RWPE2 (cell line): ENCODE measurements around the gene CRYGN.

Experiments used
- ATAC-seq: fragments of 200-7000 bp; cut with Tn5 transposase; 3 replicates; pipeline ENCODE4 v1.9.1; 2021; ENCODE audit warnings: low read depth
- DNase-seq: peaks from one replicate; pipeline ENCODE4 v3.0.0-alpha.2; 2020; ENCODE audit warnings: low spot score
- H3K27ac ChIP-seq: fragments of 450-650 bp; 2 replicates; pipeline ENCODE4 v1.5.1; 2017; ENCODE audit warnings: mild to moderate bottlenecking; ENCODE audit not compliant: poor library complexity, severe bottlenecking
- H3K27me3 ChIP-seq: fragments of 250-450 bp; sonication (Bioruptor Pico); 2 replicates; pipeline ENCODE4 v1.5.1; 2021; ENCODE audit warnings: mild to moderate bottlenecking, moderate library complexity; ENCODE audit not compliant: insufficient read depth, poor library complexity, severe bottlenecking
- H3K36me3 ChIP-seq: fragments of 250-450 bp; sonication (Bioruptor Pico); 2 replicates; pipeline ENCODE4 v1.5.1; 2020; ENCODE audit warnings: low read depth, mild to moderate bottlenecking, moderate library complexity
- H3K4me1 ChIP-seq: fragments of 250-450 bp; sonication (Bioruptor Pico); 2 replicates; pipeline ENCODE4 v1.5.1; 2021; ENCODE audit warnings: mild to moderate bottlenecking, moderate library complexity; ENCODE audit not compliant: insufficient read depth, poor library complexity, severe bottlenecking
- H3K4me3 ChIP-seq: fragments of 250-450 bp; sonication (Bioruptor Pico); 2 replicates; pipeline ENCODE4 v1.5.1; 2021; ENCODE audit warnings: mild to moderate bottlenecking, moderate library complexity; ENCODE audit not compliant: severe bottlenecking
- H3K9me3 ChIP-seq: fragments of 250-450 bp; sonication (Bioruptor Pico); 2 replicates; pipeline ENCODE4 v1.5.1; 2021; ENCODE audit warnings: mild to moderate bottlenecking, moderate library complexity; ENCODE audit not compliant: severe bottlenecking
- TF ChIP-seq, protein P1 (sequence below): fragments of 450-650 bp; IDR thresholded peaks from one replicate; pipeline ENCODE4 v1.5.1; 2017; ENCODE audit warnings: mild to moderate bottlenecking, moderate library complexity; ENCODE audit not compliant: poor library complexity, severe bottlenecking

CRYGN gene

DNA sequence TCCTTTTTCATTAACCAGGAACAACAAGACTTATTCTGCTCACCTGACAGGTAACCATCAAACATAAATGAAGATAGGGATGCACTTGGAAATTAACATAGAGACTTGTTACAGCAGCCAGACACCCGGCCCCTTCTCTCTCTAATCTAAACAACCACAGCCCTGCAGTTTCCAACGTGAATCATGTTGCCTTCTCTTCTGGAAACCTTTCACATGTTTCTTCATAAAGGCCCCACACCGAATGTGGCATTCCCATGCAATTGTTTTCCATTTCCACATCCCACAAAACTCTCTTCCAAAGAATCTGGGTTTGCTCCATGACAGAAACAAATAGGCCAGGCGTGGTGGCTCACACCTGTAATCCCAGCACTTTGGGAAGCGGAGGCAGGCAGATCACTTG, 15.1 kb downstream of the CRYGN start:
- Histone ChIP-seq H3K4me3 (no peak overlapping the region), H3K36me3 (no peaks in the 10 kb centered on the region), H3K27me3 (no peaks in the 10 kb centered on the region), H3K27ac (no peak overlapping the region), H3K4me1 (peaks cover 11% of the 10 kb centered on the region), H3K9me3 (peaks cover 4% of the 10 kb centered on the region)
- TF ChIP-seq, protein P1, sequence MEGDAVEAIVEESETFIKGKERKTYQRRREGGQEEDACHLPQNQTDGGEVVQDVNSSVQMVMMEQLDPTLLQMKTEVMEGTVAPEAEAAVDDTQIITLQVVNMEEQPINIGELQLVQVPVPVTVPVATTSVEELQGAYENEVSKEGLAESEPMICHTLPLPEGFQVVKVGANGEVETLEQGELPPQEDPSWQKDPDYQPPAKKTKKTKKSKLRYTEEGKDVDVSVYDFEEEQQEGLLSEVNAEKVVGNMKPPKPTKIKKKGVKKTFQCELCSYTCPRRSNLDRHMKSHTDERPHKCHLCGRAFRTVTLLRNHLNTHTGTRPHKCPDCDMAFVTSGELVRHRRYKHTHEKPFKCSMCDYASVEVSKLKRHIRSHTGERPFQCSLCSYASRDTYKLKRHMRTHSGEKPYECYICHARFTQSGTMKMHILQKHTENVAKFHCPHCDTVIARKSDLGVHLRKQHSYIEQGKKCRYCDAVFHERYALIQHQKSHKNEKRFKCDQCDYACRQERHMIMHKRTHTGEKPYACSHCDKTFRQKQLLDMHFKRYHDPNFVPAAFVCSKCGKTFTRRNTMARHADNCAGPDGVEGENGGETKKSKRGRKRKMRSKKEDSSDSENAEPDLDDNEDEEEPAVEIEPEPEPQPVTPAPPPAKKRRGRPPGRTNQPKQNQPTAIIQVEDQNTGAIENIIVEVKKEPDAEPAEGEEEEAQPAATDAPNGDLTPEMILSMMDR, result no peak
- no peak for ATAC-seq
- DNase-seq, result no peak

DNA sequence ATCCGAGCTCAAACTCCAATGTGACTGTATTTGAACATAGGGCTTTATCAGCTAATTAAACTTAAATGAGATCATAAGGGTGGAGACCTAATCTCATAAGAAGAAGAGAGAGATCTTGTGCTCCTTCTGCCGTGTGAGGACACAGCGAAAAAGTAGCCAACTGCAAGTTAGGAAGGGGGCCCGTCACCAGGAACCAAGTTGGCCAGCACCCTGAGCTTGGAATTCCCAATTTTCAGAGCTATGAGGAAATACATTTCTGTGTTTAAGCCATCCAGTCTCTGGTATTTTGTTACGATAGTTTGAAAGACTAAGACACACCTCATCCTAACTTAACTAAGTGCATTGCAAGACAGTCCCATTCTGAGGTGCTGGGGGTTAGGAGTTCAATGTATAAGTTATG, 16.0 kb downstream of the CRYGN start:
- H3K9me3 ChIP-seq, result peaks cover 7% of the 10 kb centered on the region
- TF ChIP-seq, protein P1, result no peak
- no peaks in the 10 kb centered on the region for H3K27me3 ChIP-seq
- no peak overlapping the region for H3K4me3 ChIP-seq
- H3K4me1 ChIP-seq, result peaks cover 11% of the 10 kb centered on the region
- DNase-seq (no peak), ATAC-seq (no peak)
- no peaks in the 10 kb centered on the region for H3K36me3 ChIP-seq
- H3K27ac ChIP-seq, result no peak overlapping the region

- ATAC-seq (no peak), DNase-seq (no peak)
- Histone ChIP-seq H3K9me3 (peaks cover 7% of the 10 kb centered on the region), H3K36me3 (no peaks in the 10 kb centered on the region), H3K27ac (no peak overlapping the region), H3K4me3 (no peak overlapping the region), H3K4me1 (peaks cover 11% of the 10 kb centered on the region), H3K27me3 (no peaks in the 10 kb centered on the region)
- TF ChIP-seq, protein P1, result no peak
Observed at GRCh38 chr7:151423226-151423625, 16.7 kb downstream of the CRYGN start.

DNA sequence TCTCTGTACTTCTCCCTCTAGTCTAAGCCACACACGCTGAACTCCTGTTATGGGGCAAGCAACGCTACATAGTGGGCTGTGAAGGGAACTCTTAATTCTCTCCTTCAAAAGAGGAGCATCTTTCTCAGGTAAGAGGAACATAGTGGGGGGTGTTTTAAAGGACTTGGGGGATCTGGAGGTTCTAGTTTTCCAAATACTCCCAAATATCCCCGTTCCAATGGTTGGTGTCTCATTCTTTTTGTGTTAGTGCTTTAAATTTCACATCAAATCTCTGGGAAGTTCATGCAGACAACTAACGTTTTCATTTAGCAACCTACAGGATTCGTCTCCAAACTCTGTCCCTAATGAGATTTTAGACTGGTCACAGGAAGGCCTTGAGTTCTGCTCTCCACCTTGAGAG, 17.7 kb downstream of the CRYGN start:
- H3K9me3 ChIP-seq, result peaks cover 7% of the 10 kb centered on the region
- H3K27ac ChIP-seq, result no peak overlapping the region
- no peak for ATAC-seq
- DNase-seq, result no peak
- H3K27me3 ChIP-seq, result no peaks in the 10 kb centered on the region
- no peaks in the 10 kb centered on the region for H3K36me3 ChIP-seq
- no peak overlapping the region for H3K4me3 ChIP-seq
- TF ChIP-seq, protein P1, result no peak
- peaks cover 11% of the 10 kb centered on the region for H3K4me1 ChIP-seq

- peaks cover 7% of the 10 kb centered on the region for H3K9me3 ChIP-seq
- no peak for DNase-seq
- no peaks in the 10 kb centered on the region for H3K27me3 ChIP-seq
- H3K36me3 ChIP-seq, result no peaks in the 10 kb centered on the region
- ATAC-seq, result no peak
- H3K4me1 ChIP-seq, result peaks cover 11% of the 10 kb centered on the region
- no peak overlapping the region for H3K27ac ChIP-seq
- TF ChIP-seq, protein P1, result no peak
- no peak overlapping the region for H3K4me3 ChIP-seq
Observed at GRCh38 chr7:151420144-151420543, 19.8 kb downstream of the CRYGN start.
